Measurements from ENCODE around the gene INTS4.
"Not testable (repeated sequence)": the region's sequence is repeated elsewhere in the genome, so short reads cannot be mapped to it uniquely, and the experiment has no call there.

INTS4 gene

DNA sequence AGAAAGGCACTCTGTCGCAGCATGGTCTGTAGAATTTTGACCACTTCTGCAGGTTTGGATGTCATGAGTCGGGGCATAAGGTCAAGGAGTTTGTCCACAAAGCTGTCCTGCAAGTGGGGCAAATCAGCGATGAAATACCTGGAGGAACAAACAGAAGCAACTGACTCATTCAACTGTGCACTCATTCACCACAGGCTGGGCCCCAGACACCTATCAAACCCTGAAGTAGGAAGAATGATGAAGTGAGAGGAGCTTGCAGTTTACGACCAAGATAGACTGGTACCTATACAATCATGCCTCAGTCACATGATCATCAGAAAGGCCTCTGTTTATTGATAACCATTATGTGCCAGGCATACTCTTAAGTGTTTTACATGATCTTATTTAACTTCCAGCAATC is 102.8 kb downstream of the INTS4 start:
- peaks cover 0 to 33% (median 1%) of the 10 kb centered on the region in 4 experiments for H3K36me3 ChIP-seq (ENCODE audit: control insufficient read depth in 4 of 4, insufficient read depth in 4 of 4, low read length in 3 of 4)
- DNase-seq; H3K27me3 ChIP-seq (replicated peaks in 2 of 5; ENCODE audit: control insufficient read depth in 4 of 5, insufficient read depth in 5 of 5, low read length in 4 of 5); H3K4me3 ChIP-seq (ENCODE audit: control insufficient read depth in 1 of 7, extremely low read depth in 1 of 7, insufficient read depth in 4 of 7, low read depth in 2 of 7, low read length in 6 of 7); CTCF ChIA-PET; H3K27ac ChIP-seq (ENCODE audit: insufficient read depth in 1 of 2, low read depth in 1 of 2, low read length in 2 of 2, poor library complexity in 1 of 2, severe bottlenecking in 2 of 2); POLR2A ChIA-PET; H3K4me1 ChIP-seq (ENCODE audit: control extremely low read depth in 1 of 4, control insufficient read depth in 4 of 4, insufficient read depth in 4 of 4, low read length in 3 of 4); H3K9me3 ChIP-seq (ENCODE audit: control extremely low read depth in 1 of 5, control insufficient read depth in 4 of 5, insufficient read depth in 2 of 5, low read depth in 1 of 5, low read length in 4 of 5): not testable (repeated sequence)
- WGBS (ENCODE audit: insufficient coverage), result no CpG with 5 or more reads among the region's 4 CpGs

- WGBS (ENCODE audit: insufficient coverage), result 100% methylated on average over 5 of the region's 7 CpGs
- H3K9me3 ChIP-seq (ENCODE audit: control extremely low read depth in 1 of 5, control insufficient read depth in 4 of 5, insufficient read depth in 2 of 5, low read depth in 1 of 5, low read length in 4 of 5), result not testable (repeated sequence)
- H3K36me3 ChIP-seq (ENCODE audit: control insufficient read depth in 4 of 4, insufficient read depth in 4 of 4, low read length in 3 of 4), result peaks cover 0 to 36% (median 3%) of the 10 kb centered on the region in 4 experiments
Measured at GRCh38 chr11:77891256-77891655, 103.2 kb downstream of the INTS4 start.

GRCh38 chr11:77890619-77891056 is 103.8 kb downstream of the INTS4 start:
- DNase-seq; H3K27me3 ChIP-seq (replicated peaks in 2 of 5; ENCODE audit: control insufficient read depth in 4 of 5, insufficient read depth in 5 of 5, low read length in 4 of 5); POLR2A ChIA-PET; H3K9me3 ChIP-seq (ENCODE audit: control extremely low read depth in 1 of 5, control insufficient read depth in 4 of 5, insufficient read depth in 2 of 5, low read depth in 1 of 5, low read length in 4 of 5); H3K4me3 ChIP-seq (ENCODE audit: control insufficient read depth in 1 of 7, extremely low read depth in 1 of 7, insufficient read depth in 4 of 7, low read depth in 2 of 7, low read length in 6 of 7); H3K4me1 ChIP-seq (ENCODE audit: control extremely low read depth in 1 of 4, control insufficient read depth in 4 of 4, insufficient read depth in 4 of 4, low read length in 3 of 4); H3K27ac ChIP-seq (ENCODE audit: insufficient read depth in 1 of 2, low read depth in 1 of 2, low read length in 2 of 2, poor library complexity in 1 of 2, severe bottlenecking in 2 of 2); CTCF ChIA-PET: not testable (repeated sequence)
- 20% methylated on average over 1 of the region's 4 CpGs for WGBS (ENCODE audit: insufficient coverage)
- peaks cover 2 to 40% (median 7%) of the 10 kb centered on the region in 4 experiments for H3K36me3 ChIP-seq (ENCODE audit: control insufficient read depth in 4 of 4, insufficient read depth in 4 of 4, low read length in 3 of 4)

More at GRCh38 chr11:77891256-77891655, 103.2 kb downstream of the INTS4 start:
- H3K4me1 ChIP-seq (ENCODE audit: control extremely low read depth in 1 of 4, control insufficient read depth in 4 of 4, insufficient read depth in 4 of 4, low read length in 3 of 4); CTCF ChIA-PET; POLR2A ChIA-PET; DNase-seq; H3K27ac ChIP-seq (ENCODE audit: insufficient read depth in 1 of 2, low read depth in 1 of 2, low read length in 2 of 2, poor library complexity in 1 of 2, severe bottlenecking in 2 of 2); H3K4me3 ChIP-seq (ENCODE audit: control insufficient read depth in 1 of 7, extremely low read depth in 1 of 7, insufficient read depth in 4 of 7, low read depth in 2 of 7, low read length in 6 of 7); H3K27me3 ChIP-seq (replicated peaks in 2 of 5; ENCODE audit: control insufficient read depth in 4 of 5, insufficient read depth in 5 of 5, low read length in 4 of 5): not testable (repeated sequence)

DNA sequence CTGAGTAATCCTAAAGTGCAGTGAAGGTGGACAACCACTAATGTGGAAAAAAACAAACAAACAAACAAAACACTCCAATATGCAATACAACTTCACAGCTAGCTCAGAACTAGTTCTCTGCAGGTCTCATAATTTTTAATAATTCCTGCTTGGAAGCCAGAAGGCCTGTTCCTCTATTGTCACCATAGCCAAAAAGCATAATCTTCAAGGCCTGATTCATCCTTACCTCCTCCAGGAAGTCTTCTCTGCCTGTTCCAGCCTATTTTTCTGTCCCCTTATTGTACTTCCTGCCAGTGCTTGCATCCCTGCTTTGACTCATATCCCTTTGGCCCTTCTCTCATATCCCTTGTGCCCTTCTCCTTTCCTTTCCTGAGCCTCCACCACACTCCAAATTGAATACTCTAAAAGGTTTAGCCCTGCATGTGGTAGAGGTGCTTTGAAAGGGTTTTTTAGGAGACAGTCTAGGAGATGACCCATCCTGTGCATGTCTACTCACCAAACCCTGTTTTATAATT is 104.3 kb downstream of the INTS4 start:
- CTCF ChIA-PET; H3K4me3 ChIP-seq (ENCODE audit: control insufficient read depth in 1 of 7, extremely low read depth in 1 of 7, insufficient read depth in 4 of 7, low read depth in 2 of 7, low read length in 6 of 7); H3K4me1 ChIP-seq (ENCODE audit: control extremely low read depth in 1 of 4, control insufficient read depth in 4 of 4, insufficient read depth in 4 of 4, low read length in 3 of 4); DNase-seq; H3K27me3 ChIP-seq (replicated peaks in 2 of 5; ENCODE audit: control insufficient read depth in 4 of 5, insufficient read depth in 5 of 5, low read length in 4 of 5); H3K9me3 ChIP-seq (ENCODE audit: control extremely low read depth in 1 of 5, control insufficient read depth in 4 of 5, insufficient read depth in 2 of 5, low read depth in 1 of 5, low read length in 4 of 5); POLR2A ChIA-PET; H3K27ac ChIP-seq (ENCODE audit: insufficient read depth in 1 of 2, low read depth in 1 of 2, low read length in 2 of 2, poor library complexity in 1 of 2, severe bottlenecking in 2 of 2): not testable (repeated sequence)
- H3K36me3 ChIP-seq (ENCODE audit: control insufficient read depth in 4 of 4, insufficient read depth in 4 of 4, low read length in 3 of 4), result peaks cover 2 to 40% (median 7%) of the 10 kb centered on the region in 4 experiments

- H3K4me1 ChIP-seq (ENCODE audit: control extremely low read depth in 1 of 4, control insufficient read depth in 4 of 4, insufficient read depth in 4 of 4, low read length in 3 of 4); DNase-seq; H3K4me3 ChIP-seq (ENCODE audit: control insufficient read depth in 1 of 7, extremely low read depth in 1 of 7, insufficient read depth in 4 of 7, low read depth in 2 of 7, low read length in 6 of 7); CTCF ChIA-PET; H3K9me3 ChIP-seq (ENCODE audit: control extremely low read depth in 1 of 5, control insufficient read depth in 4 of 5, insufficient read depth in 2 of 5, low read depth in 1 of 5, low read length in 4 of 5); POLR2A ChIA-PET; H3K27ac ChIP-seq (ENCODE audit: insufficient read depth in 1 of 2, low read depth in 1 of 2, low read length in 2 of 2, poor library complexity in 1 of 2, severe bottlenecking in 2 of 2); H3K27me3 ChIP-seq (replicated peaks in 2 of 5; ENCODE audit: control insufficient read depth in 4 of 5, insufficient read depth in 5 of 5, low read length in 4 of 5): not testable (repeated sequence)
- WGBS (ENCODE audit: insufficient coverage), result no CpG with 5 or more reads among the region's 5 CpGs
- H3K36me3 ChIP-seq (ENCODE audit: control insufficient read depth in 4 of 4, insufficient read depth in 4 of 4, low read length in 3 of 4), result peaks cover 5 to 45% (median 12%) of the 10 kb centered on the region in 4 experiments
Measured at GRCh38 chr11:77889045-77889444, 105.4 kb downstream of the INTS4 start.

- WGBS (ENCODE audit: insufficient coverage), result 81% methylated on average over 16 of the region's 18 CpGs
- CTCF ChIA-PET, result no interaction called here
- H3K4me1 ChIP-seq (ENCODE audit: control extremely low read depth in 1 of 4, control insufficient read depth in 4 of 4, insufficient read depth in 4 of 4, low read length in 3 of 4), result no peaks in the 10 kb centered on the region
- no peak overlapping the region for H3K4me3 ChIP-seq (ENCODE audit: control insufficient read depth in 1 of 7, extremely low read depth in 1 of 7, insufficient read depth in 4 of 7, low read depth in 2 of 7, low read length in 6 of 7)
- H3K9me3 ChIP-seq (ENCODE audit: control extremely low read depth in 1 of 5, control insufficient read depth in 4 of 5, insufficient read depth in 2 of 5, low read depth in 1 of 5, low read length in 4 of 5), result no peaks in the 10 kb centered on the region
- no peaks in the 10 kb centered on the region for H3K27me3 ChIP-seq (replicated peaks in 2 of 5; ENCODE audit: control insufficient read depth in 4 of 5, insufficient read depth in 5 of 5, low read length in 4 of 5)
- peak; percentile 3 to 33 (median 26) for DNase-seq
- POLR2A ChIA-PET, result no interaction called here
- H3K27ac ChIP-seq (ENCODE audit: insufficient read depth in 1 of 2, low read depth in 1 of 2, low read length in 2 of 2, poor library complexity in 1 of 2, severe bottlenecking in 2 of 2), result no peak overlapping the region
- peaks cover 13 to 49% (median 26%) of the 10 kb centered on the region in 4 experiments for H3K36me3 ChIP-seq (ENCODE audit: control insufficient read depth in 4 of 4, insufficient read depth in 4 of 4, low read length in 3 of 4)
Measured at GRCh38 chr11:77886401-77886800, 108.1 kb downstream of the INTS4 start.

GRCh38 chr11:77884829-77885190 is 109.7 kb downstream of the INTS4 start:
- H3K4me1 ChIP-seq (ENCODE audit: control extremely low read depth in 1 of 4, control insufficient read depth in 4 of 4, insufficient read depth in 4 of 4, low read length in 3 of 4), result no peaks in the 10 kb centered on the region
- no peak overlapping the region for H3K4me3 ChIP-seq (ENCODE audit: control insufficient read depth in 1 of 7, extremely low read depth in 1 of 7, insufficient read depth in 4 of 7, low read depth in 2 of 7, low read length in 6 of 7)
- ChIA-PET CTCF (no interaction called here), POLR2A (no interaction called here)
- 100% methylated on average over 4 of the region's 6 CpGs for WGBS (ENCODE audit: insufficient coverage)
- H3K27me3 ChIP-seq (replicated peaks in 2 of 5; ENCODE audit: control insufficient read depth in 4 of 5, insufficient read depth in 5 of 5, low read length in 4 of 5), result no peaks in the 10 kb centered on the region
- H3K36me3 ChIP-seq (ENCODE audit: control insufficient read depth in 4 of 4, insufficient read depth in 4 of 4, low read length in 3 of 4), result peaks cover 19 to 48% (median 35%) of the 10 kb centered on the region in 4 experiments
- H3K27ac ChIP-seq (ENCODE audit: insufficient read depth in 1 of 2, low read depth in 1 of 2, low read length in 2 of 2, poor library complexity in 1 of 2, severe bottlenecking in 2 of 2), result no peak overlapping the region
- H3K9me3 ChIP-seq (ENCODE audit: control extremely low read depth in 1 of 5, control insufficient read depth in 4 of 5, insufficient read depth in 2 of 5, low read depth in 1 of 5, low read length in 4 of 5), result no peaks in the 10 kb centered on the region
- no peak for DNase-seq

Data from common myeloid progenitor, CD34-positive (primary cell).